Cerebellar cortex (tissue), 1 donor: Measurements from ENCODE around the gene DMRTA2.

Experiments
- DNase-seq: peaks from one replicate; pipeline ENCODE4 v3.0.0-alpha.2; 2015; ENCODE audit warnings: low spot score

DMRTA2 gene

GRCh38 chr1:50422946-50423669 is at the start of gene DMRTA2:
DMRTA2 (minus strand) TSS chr1:50423443; CDS start chr1:50421536, 1,907 bp downstream.
- no peak for DNase-seq

- DNase-seq: no peak
Observed at GRCh38 chr1:50471967-50472366, 48.7 kb upstream of the DMRTA2 start.

GRCh38 chr1:50462964-50463363 is 39.7 kb upstream of the DMRTA2 start:
- DNase-seq: no peak

DNA sequence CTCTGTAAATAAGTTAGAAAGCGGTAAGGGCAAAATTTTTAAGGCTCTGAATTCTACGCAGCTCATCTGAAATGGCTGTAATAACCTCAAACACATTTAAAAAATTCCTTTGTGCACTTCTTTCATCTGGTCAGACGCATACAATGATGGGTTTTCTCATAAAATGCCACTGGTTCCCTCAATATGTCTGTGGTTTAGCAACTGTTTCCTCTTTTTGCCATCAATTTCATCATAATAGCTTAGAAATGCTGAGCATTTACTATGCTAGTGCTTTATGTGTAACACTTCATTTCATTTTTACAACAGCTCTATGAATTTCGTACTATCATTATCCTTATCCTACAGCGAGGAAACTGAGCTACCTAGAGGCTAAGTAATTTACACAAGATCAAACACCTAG is 35.3 kb upstream of the DMRTA2 start:
- DNase-seq: no peak

DNA sequence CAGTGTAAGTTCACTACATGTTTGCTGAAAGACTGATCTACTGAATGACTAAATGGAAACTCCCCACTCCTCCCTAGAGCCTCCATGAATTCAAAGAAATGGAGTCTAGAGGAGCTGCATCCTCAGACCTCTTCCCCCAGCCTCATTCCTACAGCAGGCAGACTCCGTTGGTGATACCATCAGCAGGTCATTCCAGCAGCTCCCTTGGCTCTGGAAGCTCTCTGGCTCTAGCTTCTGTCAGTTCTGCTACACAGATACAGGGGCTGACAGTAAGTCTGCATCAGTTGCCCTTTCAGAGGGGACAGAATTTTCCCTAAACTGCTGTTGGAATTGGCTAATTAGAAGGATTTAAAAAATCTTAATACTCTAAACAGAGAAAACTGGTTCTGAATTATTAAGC is 31.7 kb upstream of the DMRTA2 start:
- DNase-seq: no peak

DNA sequence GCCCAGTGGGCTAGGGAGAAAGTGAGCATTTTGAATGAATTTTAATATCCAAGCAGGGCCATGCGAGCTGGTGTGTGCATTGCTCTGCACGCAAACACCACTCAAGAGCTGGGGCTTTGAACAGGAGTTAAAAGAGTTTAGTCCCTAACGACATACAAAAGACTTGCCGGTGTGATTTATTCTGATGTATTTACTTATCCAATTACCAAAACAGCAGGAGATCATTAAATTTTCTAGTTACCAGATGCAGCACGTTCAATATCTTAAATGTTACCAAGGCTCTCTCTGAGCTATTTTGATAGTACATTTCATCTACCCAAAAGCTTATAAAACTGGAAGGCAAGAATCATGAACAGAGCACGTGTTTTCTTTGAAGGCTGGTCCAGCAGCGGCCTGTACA is 30.0 kb upstream of the DMRTA2 start:
- DNase-seq: no peak

- DNase-seq: no peak
Observed at GRCh38 chr1:50452700-50453099, 29.5 kb upstream of the DMRTA2 start.

DNA sequence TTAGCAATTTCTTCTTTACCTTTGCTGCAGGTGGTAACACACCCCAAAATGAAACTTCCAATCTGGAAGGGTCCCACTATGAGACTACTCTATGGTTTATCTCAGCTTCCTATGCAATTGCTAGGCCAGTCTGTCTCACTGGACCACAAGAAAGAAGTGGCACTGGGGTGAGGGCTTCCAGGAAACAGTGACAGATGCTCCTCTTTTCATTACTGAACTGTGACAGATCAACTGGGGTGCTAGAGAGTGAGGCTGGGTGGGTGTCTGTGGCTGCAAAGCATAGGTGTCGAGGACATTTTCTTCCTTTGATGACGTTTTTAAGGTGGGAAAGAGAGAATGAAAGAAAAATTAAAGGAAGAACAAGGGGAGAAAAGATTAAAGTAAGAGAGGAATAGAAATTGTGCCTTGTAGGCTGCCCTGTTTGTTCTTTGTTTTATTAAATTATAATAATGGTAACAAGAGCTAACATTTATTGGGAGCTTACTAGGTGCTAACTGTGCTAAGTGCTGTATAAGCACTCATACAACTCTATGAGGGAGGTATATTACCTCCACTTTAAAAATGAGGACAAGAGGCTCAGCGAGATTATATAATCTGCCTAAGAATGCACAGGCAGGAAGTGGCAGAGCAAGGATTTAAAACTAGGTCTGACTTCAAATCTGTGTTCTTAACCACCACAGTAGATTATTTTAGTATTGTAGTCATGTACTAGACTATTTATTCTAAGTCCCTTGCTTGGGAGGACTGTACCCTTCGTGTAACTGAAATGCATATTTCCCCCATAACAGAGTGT is 27.8 kb upstream of the DMRTA2 start:
- DNase-seq: no peak

- no peak for DNase-seq
Observed at GRCh38 chr1:50447961-50448360, 24.7 kb upstream of the DMRTA2 start.

DNA sequence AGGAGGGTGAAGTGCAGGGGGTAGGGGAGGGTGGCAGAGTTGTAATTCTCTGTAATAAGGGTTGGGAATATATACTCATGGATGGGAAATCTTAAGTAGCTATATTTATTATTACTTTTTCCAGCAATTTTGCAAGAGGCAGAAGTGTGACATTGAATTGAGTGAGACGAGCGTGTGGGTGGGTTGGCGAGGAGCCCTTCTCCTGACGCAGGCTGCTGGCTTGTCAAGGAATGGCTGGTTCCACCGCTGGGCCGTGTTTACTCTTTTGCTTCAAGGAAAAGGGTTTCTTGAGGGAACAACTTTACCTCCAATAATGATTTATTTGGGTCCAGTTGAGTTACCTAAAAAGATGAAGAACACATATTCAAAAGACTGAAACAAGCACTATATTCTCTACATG is 17.9 kb upstream of the DMRTA2 start:
- DNase-seq: no peak

- no peak for DNase-seq
Observed at GRCh38 chr1:50438945-50439344, 15.7 kb upstream of the DMRTA2 start.

DNA sequence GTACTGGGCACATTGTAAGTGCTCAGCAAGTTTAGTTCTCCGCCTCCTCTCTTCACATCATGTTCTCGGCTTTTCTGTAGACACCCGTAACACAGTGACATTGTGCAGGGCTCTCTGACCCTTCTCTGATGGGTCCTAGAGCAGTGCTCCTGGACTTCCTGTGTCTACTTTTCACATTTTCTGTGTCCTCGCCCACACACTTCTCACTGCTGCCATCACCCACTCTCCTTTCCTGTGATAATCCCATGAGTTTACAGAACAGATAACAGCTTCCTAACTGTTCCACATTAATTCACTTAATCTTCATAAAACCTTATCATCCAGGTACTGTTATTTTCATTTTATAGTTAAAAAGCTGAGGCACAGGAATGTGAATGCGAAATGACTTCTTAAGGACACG is 13.2 kb upstream of the DMRTA2 start:
- no peak for DNase-seq

DNA sequence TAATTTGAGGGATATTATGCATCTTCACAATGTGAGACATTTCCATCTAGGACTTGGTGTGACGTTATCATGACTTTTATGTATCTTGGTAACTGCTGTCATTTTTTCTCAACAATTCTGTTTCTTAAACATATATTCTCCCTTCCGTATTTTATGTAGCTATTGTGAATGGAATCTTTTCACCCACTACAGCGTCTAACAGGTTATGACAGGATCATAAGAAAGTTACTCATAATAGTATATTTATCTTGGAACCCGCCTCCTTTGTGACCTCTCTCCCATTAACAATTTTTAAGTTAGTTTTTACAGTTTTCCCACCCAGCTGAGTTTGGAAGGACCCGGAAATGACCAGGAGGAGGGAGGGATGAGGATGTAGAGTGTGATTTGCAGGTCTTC is 6.8 kb upstream of the DMRTA2 start:
- no peak for DNase-seq

DNA sequence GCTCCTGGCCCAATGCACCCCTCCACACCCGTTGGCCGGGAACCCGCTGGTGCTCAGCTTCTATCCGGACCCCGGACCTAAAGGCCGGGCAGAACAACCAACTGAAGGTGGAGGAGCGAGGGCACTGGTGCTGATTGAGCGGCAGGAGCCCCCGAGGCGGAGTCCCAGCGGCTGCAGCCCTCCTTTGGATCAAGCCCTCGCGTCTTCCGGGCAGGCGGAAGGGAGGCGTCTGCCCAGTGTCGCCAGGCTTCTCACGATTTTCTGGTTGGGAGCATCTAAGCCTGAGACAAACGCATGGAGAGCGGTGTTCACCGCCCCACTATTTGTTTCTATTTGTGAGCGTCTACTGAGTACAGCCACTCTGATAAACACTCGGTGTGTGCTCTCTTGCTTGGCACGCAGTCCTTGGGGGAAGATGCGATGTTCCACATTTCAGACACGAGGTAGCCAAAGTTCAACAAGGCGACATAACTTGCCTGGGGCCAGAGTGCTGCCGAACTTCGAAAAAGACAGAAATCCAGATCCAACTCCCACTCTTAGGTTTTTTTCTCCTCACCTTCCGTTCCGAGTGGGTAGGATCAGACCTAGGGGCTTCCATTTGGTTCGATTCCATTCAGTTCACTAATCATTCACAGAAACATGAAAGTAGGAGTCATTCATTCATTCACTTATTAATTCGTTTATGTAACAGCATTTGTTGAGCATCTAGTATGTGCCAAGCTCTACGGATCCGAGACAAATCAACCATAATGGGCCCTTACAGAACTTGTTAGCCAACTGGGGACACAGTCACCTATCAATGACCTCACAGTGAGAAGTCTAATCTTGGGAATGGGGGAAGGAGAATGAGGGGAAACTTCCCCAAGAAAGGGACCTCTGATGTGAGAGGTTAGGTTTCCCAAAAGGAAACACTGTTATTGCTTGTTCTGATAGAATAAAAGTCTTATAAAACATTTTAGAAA is 4.9 kb upstream of the DMRTA2 start:
- no peak for DNase-seq

DNA sequence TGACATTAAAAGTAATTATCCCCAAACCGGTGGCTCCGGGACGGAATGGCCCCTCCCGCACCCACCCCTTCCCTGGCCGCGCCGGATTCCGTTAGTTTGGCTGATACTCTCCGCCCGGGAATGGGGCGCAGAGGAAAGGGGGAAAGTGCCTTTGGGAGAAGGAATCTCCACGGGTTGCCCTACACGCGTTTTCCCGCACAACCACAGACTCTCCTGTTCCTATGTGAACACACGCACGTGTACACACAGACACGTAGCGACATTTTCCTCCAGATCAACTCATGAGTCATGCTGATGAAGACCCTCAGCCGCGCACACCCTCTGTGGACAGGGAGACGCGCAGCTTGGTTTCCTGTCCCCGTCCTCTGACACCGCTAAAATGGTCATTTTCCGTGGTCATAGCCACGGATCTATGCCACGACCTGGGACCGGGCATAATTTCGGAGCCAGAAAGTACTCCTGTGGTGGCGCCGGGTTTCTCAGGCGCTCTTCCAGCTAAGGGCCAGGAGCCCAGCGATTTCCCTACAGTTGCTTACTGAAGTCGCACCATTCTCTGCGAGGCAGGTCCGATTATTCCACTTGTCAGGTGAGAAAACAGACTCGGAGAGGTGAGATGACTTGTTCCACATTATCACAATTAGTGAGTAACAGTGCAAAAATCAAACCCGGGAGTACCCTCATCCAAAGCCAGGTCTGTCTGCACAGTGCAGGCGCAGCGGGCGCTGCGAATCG is 4.0 kb upstream of the DMRTA2 start:
- no peak for DNase-seq

DNA sequence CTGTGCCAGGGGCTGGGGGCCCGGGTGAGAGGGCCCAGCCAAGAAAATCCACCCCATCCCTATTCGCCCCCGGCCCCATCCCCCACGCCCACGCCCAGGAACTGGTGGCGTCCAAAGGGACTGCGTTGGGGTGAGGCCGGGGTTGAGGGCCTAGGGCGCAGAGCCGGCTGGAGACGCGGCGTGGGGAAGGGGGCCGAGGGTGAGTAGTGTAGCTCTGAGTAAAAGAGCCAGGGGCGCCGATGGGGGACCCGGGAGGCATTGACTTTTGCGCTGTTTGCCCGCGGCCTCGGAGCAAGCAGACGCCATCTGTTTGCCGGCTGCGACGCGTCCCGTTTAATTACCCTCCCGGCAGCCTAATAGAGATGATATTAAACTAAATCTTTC is 3.5 kb upstream of the DMRTA2 start:
- DNase-seq: no peak

DNA sequence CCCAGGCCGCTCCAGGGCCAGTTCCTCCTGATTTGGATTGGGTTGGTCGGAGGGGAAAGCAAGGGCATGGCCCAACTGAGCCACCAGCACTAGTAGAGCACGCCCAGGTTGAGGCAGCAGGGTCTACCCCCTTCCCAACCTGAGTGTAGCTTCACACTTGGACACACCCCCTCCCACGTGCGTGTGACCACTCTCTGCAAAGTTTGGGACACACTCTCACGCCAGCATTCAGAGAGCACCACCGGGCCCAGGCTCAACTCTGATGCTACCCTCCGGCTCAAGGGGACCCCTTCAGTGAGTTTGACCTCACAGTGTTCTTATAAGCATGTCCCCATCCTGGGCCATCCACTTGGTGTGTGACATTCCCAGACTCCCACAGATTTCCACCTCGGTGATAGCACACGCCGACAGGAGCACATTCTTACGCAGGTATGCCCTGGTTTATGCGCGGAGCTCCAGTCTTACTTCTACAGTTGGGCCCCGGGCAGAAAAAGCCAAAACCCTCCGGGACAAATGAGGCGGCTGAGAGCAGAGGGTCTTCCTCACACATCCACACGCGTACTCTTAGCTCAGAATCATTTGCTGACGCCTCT is 3.0 kb upstream of the DMRTA2 start:
- no peak for DNase-seq

DNA sequence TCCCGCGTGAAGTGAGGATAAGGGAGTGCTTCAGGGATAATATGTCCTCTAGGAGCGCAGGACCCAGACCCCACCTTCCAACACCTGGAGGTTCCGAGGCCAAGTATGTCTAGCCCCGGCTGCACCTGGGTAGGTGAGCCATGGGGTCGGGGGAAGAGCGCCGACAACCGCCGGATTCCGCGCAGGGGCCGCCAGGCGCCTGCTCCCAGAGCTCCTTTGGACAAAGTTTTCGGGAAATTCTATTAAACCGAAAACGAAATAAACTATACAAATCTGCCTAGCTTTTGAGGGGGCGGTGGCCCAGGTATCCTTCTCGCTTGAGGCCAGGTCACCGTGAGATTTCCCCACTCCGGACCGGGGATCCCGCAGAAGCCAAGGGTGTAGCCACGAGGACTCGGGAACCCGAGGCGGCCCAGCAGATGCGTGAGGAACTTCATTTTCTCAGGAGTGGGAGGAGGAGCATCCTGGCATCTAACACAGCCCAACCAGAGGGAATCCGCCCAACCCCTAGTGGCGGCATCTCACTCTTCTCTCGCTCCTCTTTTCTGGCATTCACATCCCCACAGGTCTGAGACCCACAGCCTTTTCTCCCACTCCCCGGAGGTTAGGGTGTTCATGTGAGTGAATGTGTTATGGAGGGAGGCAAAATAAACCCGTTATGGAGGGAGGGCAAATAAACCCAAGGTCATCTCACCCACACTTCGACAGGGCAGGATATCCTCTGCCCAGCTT is 2.3 kb upstream of the DMRTA2 start:
- DNase-seq: no peak

DNA sequence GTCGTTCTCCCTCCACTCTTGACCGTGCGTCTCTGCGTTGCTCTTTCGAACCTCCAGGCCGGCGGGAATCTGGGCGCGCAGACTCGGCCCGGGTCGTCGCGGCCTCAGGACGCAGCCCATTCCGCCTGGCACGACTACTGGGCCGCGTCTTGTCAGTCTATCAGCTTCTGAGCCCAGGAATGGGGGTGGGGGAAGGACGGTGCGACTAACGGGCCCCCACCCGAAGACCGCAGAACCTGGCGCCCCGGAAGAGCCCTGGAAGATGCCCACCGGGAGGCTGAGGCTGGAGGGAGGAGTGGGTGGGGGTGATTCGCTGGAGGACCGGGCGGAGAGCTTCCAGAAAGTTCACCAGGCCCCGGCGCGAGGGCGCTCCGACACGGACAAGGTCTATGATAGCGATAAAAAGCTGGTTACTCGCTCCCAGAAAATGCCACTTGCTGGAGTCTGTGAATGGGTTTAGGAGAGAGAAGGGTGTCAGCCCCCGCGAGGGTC is 1.7 kb upstream of the DMRTA2 start:
- DNase-seq: no peak

- DNase-seq: no peak
Observed at GRCh38 chr1:50424045-50424883, 1.0 kb upstream of the DMRTA2 start.
